HEK293 (cell line): ENCODE data around the gene CCN2.

ENCODE experiments used
- YY1 ChIP-seq: fragments of 450-650 bp; formaldehyde crosslinking; IDR thresholded peaks from 2 replicates; pipeline ENCODE4 v1.5.1; 2018; ENCODE audit warnings: missing biosample characterization, missing genetic modification characterization
- ZBTB1 ChIP-seq: fragments of 450-650 bp; formaldehyde crosslinking; IDR thresholded peaks from 2 replicates; pipeline ENCODE4 v1.5.1; 2016; ENCODE audit warnings: missing biosample characterization, missing genetic modification characterization
- ZNF138 ChIP-seq: fragments of 450-650 bp; formaldehyde crosslinking; IDR thresholded peaks from 2 replicates; pipeline ENCODE4 v1.5.1; 2016; ENCODE audit warnings: missing biosample characterization, missing genetic modification characterization, borderline replicate concordance
- ZNF24 ChIP-seq: fragments of 450-650 bp; formaldehyde crosslinking; IDR thresholded peaks from 2 replicates; pipeline ENCODE4 v1.5.1; 2016; ENCODE audit warnings: missing biosample characterization, missing genetic modification characterization
- ZNF404 ChIP-seq: fragments of 450-650 bp; formaldehyde crosslinking; IDR thresholded peaks from 2 replicates; pipeline ENCODE4 v1.5.1; 2017; ENCODE audit warnings: missing biosample characterization, missing genetic modification characterization
- ZNF501 ChIP-seq: fragments of 450-650 bp; formaldehyde crosslinking; IDR thresholded peaks from 2 replicates; pipeline ENCODE4 v1.5.1; 2016; ENCODE audit warnings: missing biosample characterization, missing genetic modification characterization
- TF ChIP-seq, protein P1 (sequence below): fragments of 450-650 bp; IDR thresholded peaks from 2 replicates; pipeline ENCODE4 v1.5.1; 2018; ENCODE audit warnings: missing biosample characterization, mild to moderate bottlenecking, missing genetic modification characterization
- TF ChIP-seq, protein P2 (sequence below): fragments of 450-650 bp; formaldehyde crosslinking; IDR thresholded peaks from 2 replicates; pipeline ENCODE4 v1.5.1; 2016; ENCODE audit warnings: missing biosample characterization, missing genetic modification characterization, low read depth
- TF ChIP-seq, protein P3 (sequence below): IDR thresholded peaks from 2 replicates; pipeline ENCODE4 v1.6.1; 2011; ENCODE audit warnings: mild to moderate bottlenecking, low read depth, low read length, borderline replicate concordance
- TF ChIP-seq, protein P4 (sequence below): fragments of 450-650 bp; formaldehyde crosslinking; IDR thresholded peaks from 2 replicates; pipeline ENCODE4 v1.5.1; 2016; ENCODE audit warnings: missing biosample characterization, missing genetic modification characterization
- TF ChIP-seq, protein P5 (sequence below): fragments of 450-650 bp; formaldehyde crosslinking; IDR thresholded peaks from 2 replicates; pipeline ENCODE4 v1.5.1; 2016; ENCODE audit warnings: missing biosample characterization, missing genetic modification characterization

DNA sequence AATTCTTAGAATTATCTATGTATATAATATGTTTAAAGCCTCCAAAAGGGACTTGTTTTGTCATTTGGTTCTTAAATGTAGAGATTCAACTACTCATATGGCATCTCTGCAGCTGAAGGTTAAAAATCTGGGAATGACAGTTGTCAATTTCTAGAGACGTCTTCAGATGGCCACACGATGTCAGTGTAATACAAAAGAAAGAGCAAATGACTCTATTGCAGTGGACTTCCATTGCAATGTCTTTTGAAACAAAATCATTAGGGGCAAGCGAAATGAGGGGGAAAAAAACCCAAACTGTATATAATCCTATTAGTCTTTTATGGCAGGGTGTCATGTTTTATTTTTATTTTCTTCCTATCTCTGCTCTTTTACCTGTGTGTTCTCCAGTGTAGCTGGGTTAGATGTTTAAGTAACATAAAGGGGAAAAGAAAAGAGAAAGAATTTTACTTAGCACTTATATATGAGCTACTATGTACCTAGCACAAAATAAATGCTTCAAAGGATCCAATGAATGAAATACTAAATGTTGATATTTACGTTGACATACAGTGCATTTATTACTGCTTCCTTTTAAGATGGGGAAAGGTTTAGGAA, 26.2 kb downstream of the CCN2 start:
- TF ChIP-seq ZNF24 (tag by site-specific recombination) (no peak), ZNF138 (no peak), ZBTB1 (no peak), ZNF404 (tag by site-specific recombination) (no peak), YY1 (tag by site-specific recombination) (no peak), ZNF501 (tag by site-specific recombination) (no peak)
- TF ChIP-seq, protein P1, sequence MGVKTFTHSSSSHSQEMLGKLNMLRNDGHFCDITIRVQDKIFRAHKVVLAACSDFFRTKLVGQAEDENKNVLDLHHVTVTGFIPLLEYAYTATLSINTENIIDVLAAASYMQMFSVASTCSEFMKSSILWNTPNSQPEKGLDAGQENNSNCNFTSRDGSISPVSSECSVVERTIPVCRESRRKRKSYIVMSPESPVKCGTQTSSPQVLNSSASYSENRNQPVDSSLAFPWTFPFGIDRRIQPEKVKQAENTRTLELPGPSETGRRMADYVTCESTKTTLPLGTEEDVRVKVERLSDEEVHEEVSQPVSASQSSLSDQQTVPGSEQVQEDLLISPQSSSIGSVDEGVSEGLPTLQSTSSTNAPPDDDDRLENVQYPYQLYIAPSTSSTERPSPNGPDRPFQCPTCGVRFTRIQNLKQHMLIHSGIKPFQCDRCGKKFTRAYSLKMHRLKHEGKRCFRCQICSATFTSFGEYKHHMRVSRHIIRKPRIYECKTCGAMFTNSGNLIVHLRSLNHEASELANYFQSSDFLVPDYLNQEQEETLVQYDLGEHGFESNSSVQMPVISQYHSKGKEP (tag by site-specific recombination): no peak; the same call in 1 of the 2 replicates
- TF ChIP-seq, protein P2, sequence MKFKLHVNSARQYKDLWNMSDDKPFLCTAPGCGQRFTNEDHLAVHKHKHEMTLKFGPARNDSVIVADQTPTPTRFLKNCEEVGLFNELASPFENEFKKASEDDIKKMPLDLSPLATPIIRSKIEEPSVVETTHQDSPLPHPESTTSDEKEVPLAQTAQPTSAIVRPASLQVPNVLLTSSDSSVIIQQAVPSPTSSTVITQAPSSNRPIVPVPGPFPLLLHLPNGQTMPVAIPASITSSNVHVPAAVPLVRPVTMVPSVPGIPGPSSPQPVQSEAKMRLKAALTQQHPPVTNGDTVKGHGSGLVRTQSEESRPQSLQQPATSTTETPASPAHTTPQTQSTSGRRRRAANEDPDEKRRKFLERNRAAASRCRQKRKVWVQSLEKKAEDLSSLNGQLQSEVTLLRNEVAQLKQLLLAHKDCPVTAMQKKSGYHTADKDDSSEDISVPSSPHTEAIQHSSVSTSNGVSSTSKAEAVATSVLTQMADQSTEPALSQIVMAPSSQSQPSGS (tag by site-specific recombination): no peak
- TF ChIP-seq, protein P3, sequence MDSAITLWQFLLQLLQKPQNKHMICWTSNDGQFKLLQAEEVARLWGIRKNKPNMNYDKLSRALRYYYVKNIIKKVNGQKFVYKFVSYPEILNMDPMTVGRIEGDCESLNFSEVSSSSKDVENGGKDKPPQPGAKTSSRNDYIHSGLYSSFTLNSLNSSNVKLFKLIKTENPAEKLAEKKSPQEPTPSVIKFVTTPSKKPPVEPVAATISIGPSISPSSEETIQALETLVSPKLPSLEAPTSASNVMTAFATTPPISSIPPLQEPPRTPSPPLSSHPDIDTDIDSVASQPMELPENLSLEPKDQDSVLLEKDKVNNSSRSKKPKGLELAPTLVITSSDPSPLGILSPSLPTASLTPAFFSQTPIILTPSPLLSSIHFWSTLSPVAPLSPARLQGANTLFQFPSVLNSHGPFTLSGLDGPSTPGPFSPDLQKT: no peak
- TF ChIP-seq, protein P4, sequence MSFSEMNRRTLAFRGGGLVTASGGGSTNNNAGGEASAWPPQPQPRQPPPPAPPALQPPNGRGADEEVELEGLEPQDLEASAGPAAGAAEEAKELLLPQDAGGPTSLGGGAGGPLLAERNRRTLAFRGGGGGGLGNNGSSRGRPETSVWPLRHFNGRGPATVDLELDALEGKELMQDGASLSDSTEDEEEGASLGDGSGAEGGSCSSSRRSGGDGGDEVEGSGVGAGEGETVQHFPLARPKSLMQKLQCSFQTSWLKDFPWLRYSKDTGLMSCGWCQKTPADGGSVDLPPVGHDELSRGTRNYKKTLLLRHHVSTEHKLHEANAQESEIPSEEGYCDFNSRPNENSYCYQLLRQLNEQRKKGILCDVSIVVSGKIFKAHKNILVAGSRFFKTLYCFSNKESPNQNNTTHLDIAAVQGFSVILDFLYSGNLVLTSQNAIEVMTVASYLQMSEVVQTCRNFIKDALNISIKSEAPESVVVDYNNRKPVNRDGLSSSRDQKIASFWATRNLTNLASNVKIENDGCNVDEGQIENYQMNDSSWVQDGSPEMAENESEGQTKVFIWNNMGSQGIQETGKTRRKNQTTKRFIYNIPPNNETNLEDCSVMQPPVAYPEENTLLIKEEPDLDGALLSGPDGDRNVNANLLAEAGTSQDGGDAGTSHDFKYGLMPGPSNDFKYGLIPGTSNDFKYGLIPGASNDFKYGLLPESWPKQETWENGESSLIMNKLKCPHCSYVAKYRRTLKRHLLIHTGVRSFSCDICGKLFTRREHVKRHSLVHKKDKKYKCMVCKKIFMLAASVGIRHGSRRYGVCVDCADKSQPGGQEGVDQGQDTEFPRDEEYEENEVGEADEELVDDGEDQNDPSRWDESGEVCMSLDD (tag by site-specific recombination): no peak
- TF ChIP-seq, protein P5, sequence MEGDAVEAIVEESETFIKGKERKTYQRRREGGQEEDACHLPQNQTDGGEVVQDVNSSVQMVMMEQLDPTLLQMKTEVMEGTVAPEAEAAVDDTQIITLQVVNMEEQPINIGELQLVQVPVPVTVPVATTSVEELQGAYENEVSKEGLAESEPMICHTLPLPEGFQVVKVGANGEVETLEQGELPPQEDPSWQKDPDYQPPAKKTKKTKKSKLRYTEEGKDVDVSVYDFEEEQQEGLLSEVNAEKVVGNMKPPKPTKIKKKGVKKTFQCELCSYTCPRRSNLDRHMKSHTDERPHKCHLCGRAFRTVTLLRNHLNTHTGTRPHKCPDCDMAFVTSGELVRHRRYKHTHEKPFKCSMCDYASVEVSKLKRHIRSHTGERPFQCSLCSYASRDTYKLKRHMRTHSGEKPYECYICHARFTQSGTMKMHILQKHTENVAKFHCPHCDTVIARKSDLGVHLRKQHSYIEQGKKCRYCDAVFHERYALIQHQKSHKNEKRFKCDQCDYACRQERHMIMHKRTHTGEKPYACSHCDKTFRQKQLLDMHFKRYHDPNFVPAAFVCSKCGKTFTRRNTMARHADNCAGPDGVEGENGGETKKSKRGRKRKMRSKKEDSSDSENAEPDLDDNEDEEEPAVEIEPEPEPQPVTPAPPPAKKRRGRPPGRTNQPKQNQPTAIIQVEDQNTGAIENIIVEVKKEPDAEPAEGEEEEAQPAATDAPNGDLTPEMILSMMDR (tag by site-specific recombination): 0 out of 2 replicates have a peak, but pooled peaks have one; percentile 24
